Stimulated activated CD8-positive, alpha-beta memory T cell treated with anti-CD3 and anti-CD28 coated beads, Interleukin-7, amount 100 ng/mL, for 1 hour (primary cell): ENCODE measurements around the gene TUG1.

ENCODE experiments used
- DNase-seq, 2 donors: peaks; one replicate each; pipeline ENCODE4 v3.0.0-alpha.2; 2020; ENCODE audit warnings: low read depth in 2 of 2

TUG1 gene

GRCh38 chr22:30968924-30969531, at the start of gene TUG1:
TSS of gene TUG1 (plus strand) at chr22:30969265.
- DNase-seq, result peak; percentile 91 to 93

GRCh38 chr22:30919973-30920372, 49.1 kb upstream of the TUG1 start:
- no peak for DNase-seq

- peak; percentile 67 to 86 for DNase-seq
Observed at GRCh38 chr22:30920407-30920806, 48.7 kb upstream of the TUG1 start.

- DNase-seq, result no peak
Observed at GRCh38 chr22:30921108-30921507, 48.0 kb upstream of the TUG1 start.

GRCh38 chr22:30922151-30922611, 46.9 kb upstream of the TUG1 start:
- DNase-seq, result peak; percentile 49 to 67

GRCh38 chr22:30923168-30923900, 45.7 kb upstream of the TUG1 start:
- no peak for DNase-seq

GRCh38 chr22:30925667-30926066, 43.4 kb upstream of the TUG1 start:
- DNase-seq, result no peak

- DNase-seq, result no peak
Observed at GRCh38 chr22:30926706-30927105, 42.4 kb upstream of the TUG1 start.

GRCh38 chr22:30927806-30928205, 41.3 kb upstream of the TUG1 start:
- no peak for DNase-seq

GRCh38 chr22:30928401-30928800, 40.7 kb upstream of the TUG1 start:
- DNase-seq, result no peak

- DNase-seq, result no peak
Observed at GRCh38 chr22:30930228-30930627, 38.8 kb upstream of the TUG1 start.

- no peak for DNase-seq
Observed at GRCh38 chr22:30931541-30932300, 37.3 kb upstream of the TUG1 start.

GRCh38 chr22:30932661-30933060, 36.4 kb upstream of the TUG1 start:
- DNase-seq, result no peak

- DNase-seq, result no peak
Observed at GRCh38 chr22:30933457-30933856, 35.6 kb upstream of the TUG1 start.

- DNase-seq, result no peak
Observed at GRCh38 chr22:30934053-30934452, 35.0 kb upstream of the TUG1 start.

GRCh38 chr22:30940685-30941362, 28.2 kb upstream of the TUG1 start:
- no peak for DNase-seq

GRCh38 chr22:30941363-30941740, 27.7 kb upstream of the TUG1 start:
- DNase-seq, result no peak

- DNase-seq, result peak in 1 of 2 donors; percentile 25
Observed at GRCh38 chr22:30943368-30943767, 25.7 kb upstream of the TUG1 start.

GRCh38 chr22:30944986-30945385, 24.1 kb upstream of the TUG1 start:
- DNase-seq, result no peak

GRCh38 chr22:30945653-30946052, 23.4 kb upstream of the TUG1 start:
- DNase-seq, result no peak

GRCh38 chr22:30946354-30946753, 22.7 kb upstream of the TUG1 start:
- no peak for DNase-seq

GRCh38 chr22:30947173-30947815, 21.8 kb upstream of the TUG1 start:
- no peak for DNase-seq
